Gastroesophageal sphincter (tissue), 3 donors: Measurements from ENCODE around the gene NAB1.

Source experiments
- POLR2A ChIP-seq, 2 donors: fragments of 450-650 bp; IDR thresholded peaks; one replicate each; pipeline ENCODE4 v1.6.1; 2017; ENCODE audit warnings: antibody characterized with exemption in 2 of 2, mild to moderate bottlenecking in 2 of 2, moderate library complexity in 1 of 2
- TF ChIP-seq, protein P1 (sequence below), 4 experiments: fragments of 200-600 bp in 2 of 4; fragments of 450-650 bp in 2 of 4; sonication (generic) in 1 of 4; IDR thresholded peaks; one replicate each; pipeline ENCODE4 v1.5.1; 2017 to 2019; ENCODE audit warnings: antibody characterized with exemption in 4 of 4, mild to moderate bottlenecking in 2 of 4, moderate library complexity in 2 of 4

DNA sequence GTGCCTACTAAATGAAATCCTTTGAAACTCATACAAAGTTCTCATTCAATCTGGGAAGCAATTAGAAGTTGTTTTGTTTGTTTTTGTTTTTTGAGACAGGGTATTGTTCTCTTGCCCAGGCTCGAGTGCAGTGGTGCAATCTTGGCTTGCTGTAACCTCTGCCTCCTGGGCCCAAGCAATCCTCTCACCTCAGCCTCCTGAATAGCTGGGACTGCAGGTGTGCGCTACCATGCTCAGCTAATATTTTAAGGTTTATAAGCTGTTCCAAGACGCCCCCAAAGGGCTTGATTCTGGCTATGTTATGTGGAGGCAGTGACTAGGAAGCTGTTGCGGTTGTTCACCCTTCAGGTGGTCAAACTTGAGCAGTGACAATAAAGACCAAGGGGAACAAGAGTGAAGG, 48.5 kb downstream of the NAB1 start:
- TF ChIP-seq, protein P1, sequence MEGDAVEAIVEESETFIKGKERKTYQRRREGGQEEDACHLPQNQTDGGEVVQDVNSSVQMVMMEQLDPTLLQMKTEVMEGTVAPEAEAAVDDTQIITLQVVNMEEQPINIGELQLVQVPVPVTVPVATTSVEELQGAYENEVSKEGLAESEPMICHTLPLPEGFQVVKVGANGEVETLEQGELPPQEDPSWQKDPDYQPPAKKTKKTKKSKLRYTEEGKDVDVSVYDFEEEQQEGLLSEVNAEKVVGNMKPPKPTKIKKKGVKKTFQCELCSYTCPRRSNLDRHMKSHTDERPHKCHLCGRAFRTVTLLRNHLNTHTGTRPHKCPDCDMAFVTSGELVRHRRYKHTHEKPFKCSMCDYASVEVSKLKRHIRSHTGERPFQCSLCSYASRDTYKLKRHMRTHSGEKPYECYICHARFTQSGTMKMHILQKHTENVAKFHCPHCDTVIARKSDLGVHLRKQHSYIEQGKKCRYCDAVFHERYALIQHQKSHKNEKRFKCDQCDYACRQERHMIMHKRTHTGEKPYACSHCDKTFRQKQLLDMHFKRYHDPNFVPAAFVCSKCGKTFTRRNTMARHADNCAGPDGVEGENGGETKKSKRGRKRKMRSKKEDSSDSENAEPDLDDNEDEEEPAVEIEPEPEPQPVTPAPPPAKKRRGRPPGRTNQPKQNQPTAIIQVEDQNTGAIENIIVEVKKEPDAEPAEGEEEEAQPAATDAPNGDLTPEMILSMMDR (IDR thresholded peaks at IDR 0.05): no peak
- no peak for TF ChIP-seq POLR2A (IDR thresholded peaks at IDR 0.05)
